Activated naive CD8-positive, alpha-beta T cell (primary cell): ENCODE data around the gene SCAI.
"Not testable (repeated sequence)": the region's sequence is repeated elsewhere in the genome, so short reads cannot be mapped to it uniquely, and the experiment has no call there.

Experiments
- H3K27ac Mint-ChIP-seq: one replicate; pipeline ENCODE4 v1.8.0; 2021; ENCODE audit warnings: mixed read lengths
- H3K27me3 Mint-ChIP-seq: one replicate; pipeline ENCODE4 v1.8.0; 2021; ENCODE audit warnings: mixed read lengths
- H3K36me3 Mint-ChIP-seq: one replicate; pipeline ENCODE4 v1.8.0; 2021; ENCODE audit warnings: mixed read lengths
- H3K4me1 Mint-ChIP-seq: one replicate; pipeline ENCODE4 v1.8.0; 2021; ENCODE audit warnings: low read depth, mixed read lengths
- H3K4me3 Mint-ChIP-seq: one replicate; pipeline ENCODE4 v1.8.0; 2021; ENCODE audit warnings: mild to moderate bottlenecking, mixed read lengths
- H3K9me3 Mint-ChIP-seq: one replicate; pipeline ENCODE4 v1.8.0; 2021; ENCODE audit warnings: low read depth, mixed read lengths

The SCAI gene

DNA sequence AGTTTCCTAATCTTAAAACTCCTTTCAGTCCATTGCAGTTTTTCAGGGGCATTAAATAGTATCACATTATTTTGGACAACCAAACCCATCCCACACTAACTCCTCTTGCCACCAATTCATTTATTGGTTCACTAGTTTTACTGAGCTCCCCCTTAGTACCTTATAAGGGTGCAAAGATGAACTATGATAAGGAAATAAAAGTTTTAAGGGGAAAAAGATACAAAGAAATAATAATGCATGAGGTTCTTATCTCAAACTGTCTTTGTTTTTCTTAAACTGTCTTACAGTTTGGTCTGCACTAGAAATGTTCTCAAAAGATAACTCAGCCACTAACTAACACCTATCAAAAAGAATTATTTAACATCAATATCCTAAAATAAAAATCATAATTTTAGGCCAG, 8.4 kb downstream of the SCAI start:
- Mint-ChIP-seq H3K4me1 (peaks cover 26% of the 10 kb centered on the region), H3K4me3 (no peak overlapping the region), H3K9me3 (peaks cover 8% of the 10 kb centered on the region), H3K36me3 (peaks cover 7% of the 10 kb centered on the region), H3K27ac (no peak overlapping the region), H3K27me3 (no peaks in the 10 kb centered on the region)

DNA sequence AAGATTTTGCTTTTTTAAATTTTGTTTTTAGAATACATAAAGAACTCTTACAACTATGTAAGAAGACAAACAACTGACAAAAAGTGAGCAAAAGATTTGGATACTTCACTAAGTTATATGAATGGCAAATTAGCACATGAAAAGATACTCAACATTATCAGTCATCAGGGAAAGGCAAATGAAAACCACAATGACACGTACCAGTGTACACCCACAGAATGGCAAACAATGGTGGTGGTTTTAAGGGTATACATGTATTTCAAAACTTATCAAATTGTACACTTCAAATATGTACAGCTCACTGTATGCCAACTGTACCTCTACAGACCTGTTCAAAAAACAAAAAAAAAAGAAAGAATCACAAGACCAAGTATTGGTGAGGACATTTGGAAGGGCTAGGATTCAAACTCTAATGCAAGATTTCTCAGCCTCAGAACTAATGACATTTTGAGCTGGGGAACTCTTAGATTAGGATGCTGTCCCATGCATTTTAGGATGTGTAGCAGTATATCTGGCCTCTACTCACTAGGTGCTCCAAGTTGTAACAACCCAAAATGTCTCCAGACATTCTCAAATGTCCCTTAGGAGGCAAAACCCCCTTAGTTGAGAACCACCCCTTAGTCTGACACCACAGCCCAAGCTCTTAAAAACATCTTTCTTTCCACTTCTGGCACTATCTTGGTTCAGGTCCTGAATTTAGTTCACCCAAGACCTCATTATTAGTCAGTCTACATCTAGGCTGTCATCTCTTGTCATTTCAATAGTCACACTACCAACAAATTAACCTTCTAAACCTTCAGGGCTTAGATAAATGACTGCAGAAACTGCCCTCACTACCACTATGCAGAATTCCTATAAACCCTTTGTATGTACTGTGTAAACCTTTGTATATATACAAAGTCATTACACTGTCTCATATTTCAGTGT, 9.7 kb downstream of the SCAI start:
- H3K9me3 Mint-ChIP-seq = peaks cover 8% of the 10 kb centered on the region
- peak overlapping the region; percentile 67 for H3K27ac Mint-ChIP-seq
- no peak overlapping the region for H3K4me3 Mint-ChIP-seq
- peaks cover 20% of the 10 kb centered on the region for H3K4me1 Mint-ChIP-seq
- H3K36me3 Mint-ChIP-seq = peaks cover 7% of the 10 kb centered on the region
- H3K27me3 Mint-ChIP-seq = no peaks in the 10 kb centered on the region

DNA sequence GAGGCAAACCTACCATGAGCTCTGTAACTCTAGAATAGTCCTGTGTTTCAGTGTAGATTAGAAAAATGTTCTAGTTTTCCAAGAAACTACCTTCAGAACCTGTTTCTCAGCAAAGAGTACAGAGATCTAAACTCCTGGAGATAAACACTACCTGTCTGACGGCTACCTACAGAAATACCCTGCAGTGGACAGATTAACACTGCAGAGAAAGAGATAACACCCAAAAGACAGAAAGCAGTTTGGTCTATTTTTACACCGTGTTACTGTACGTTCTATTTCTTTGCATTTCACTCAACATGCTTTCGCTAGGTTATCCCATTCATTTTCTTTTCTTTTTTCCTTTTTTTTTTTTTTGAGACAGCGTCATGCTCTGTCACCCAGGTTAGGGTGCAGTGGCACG, 11.6 kb downstream of the SCAI start:
- Mint-ChIP-seq H3K9me3 (peaks cover 8% of the 10 kb centered on the region), H3K4me3 (no peak overlapping the region), H3K27ac (no peak overlapping the region), H3K4me1 (peaks cover 25% of the 10 kb centered on the region), H3K36me3 (peaks cover 7% of the 10 kb centered on the region), H3K27me3 (no peaks in the 10 kb centered on the region)

DNA sequence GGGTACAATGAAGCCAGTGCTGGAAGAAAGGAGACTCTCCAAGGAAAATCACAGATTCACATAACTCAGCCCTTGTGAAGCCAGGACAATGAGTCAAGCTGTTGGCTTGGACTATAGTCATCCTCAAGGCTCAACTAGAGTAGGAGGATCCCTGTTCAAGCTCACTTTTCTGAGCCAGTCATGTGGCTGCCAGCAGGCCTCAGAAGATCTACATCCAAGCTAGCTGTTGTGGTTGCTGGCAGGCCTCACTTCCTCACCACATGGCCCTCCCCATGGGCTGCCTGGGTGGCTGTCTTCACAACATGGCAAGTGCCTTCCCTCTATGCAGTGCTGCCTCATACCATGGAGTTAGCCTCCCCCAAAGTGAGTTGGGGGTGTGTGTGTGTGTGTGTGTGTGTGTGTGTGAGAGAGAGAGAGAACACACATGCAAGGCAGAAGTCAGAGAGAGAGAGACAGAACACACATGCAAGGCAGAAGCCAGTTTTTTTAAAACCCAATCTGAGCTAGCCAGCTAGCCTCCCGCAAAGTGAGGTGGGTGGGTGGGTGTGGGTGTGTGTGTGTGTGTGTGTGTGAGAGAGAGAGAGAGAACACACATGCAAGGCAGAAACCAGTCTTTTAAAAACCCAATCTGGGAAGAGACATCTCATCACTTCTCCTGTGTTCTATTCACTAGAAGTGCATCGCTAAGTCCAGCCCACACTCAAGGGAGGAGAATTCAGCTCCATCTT, 17.1 kb downstream of the SCAI start:
- Mint-ChIP-seq H3K4me1 (peaks cover 38% of the 10 kb centered on the region), H3K36me3 (peaks cover 2% of the 10 kb centered on the region), H3K4me3 (peak overlapping the region; percentile 77), H3K9me3 (no peaks in the 10 kb centered on the region), H3K27me3 (no peaks in the 10 kb centered on the region), H3K27ac (peak overlapping the region; percentile 97)

DNA sequence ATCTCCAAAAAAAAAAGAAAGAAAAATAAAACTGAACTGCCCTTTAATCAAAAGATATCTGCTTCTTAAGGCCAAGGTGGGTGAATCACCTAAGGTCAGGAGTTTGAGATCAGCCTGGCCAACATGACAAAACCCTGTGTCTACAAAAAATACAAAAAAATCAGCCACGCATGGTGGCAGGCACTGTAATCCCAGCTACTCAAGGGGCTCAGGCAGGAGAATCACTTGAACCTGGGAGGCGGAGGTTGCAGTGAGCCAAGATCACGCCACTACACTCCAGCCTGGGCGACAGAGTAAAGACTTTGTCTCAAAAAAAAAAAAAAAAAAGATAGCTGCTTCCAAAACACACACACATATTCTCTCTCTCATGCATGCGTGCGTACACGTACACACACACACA, 17.8 kb downstream of the SCAI start:
- Mint-ChIP-seq H3K4me3 (peak overlapping the region; percentile 77), H3K27me3 (no peaks in the 10 kb centered on the region), H3K27ac (peak overlapping the region; percentile 97), H3K9me3 (no peaks in the 10 kb centered on the region), H3K36me3 (peaks cover 2% of the 10 kb centered on the region), H3K4me1 (peaks cover 44% of the 10 kb centered on the region)

DNA sequence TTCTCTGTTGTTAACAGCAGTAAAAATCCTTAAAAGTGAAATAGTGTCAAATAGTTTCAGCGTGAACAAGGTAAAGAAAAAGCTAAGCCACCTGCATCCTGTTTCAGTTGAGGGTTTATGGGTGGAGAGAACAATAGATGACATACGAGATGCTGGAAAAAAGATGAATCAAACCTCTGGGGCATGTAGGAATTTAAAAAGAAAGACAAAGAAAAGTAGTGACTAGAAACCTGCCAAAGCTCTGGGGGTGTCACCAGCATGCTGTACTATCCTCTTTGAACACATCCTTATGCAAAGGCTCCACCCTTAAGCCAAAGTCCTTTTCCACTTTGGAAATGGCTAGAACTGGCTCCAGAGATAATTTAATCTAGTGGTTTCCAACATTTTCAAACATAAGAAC, 22.2 kb downstream of the SCAI start:
- H3K9me3 Mint-ChIP-seq = no peaks in the 10 kb centered on the region
- H3K4me1 Mint-ChIP-seq = peaks cover 47% of the 10 kb centered on the region
- no peak overlapping the region for H3K4me3 Mint-ChIP-seq
- no peak overlapping the region for H3K27ac Mint-ChIP-seq
- no peaks in the 10 kb centered on the region for H3K27me3 Mint-ChIP-seq
- H3K36me3 Mint-ChIP-seq = peaks cover 2% of the 10 kb centered on the region

DNA sequence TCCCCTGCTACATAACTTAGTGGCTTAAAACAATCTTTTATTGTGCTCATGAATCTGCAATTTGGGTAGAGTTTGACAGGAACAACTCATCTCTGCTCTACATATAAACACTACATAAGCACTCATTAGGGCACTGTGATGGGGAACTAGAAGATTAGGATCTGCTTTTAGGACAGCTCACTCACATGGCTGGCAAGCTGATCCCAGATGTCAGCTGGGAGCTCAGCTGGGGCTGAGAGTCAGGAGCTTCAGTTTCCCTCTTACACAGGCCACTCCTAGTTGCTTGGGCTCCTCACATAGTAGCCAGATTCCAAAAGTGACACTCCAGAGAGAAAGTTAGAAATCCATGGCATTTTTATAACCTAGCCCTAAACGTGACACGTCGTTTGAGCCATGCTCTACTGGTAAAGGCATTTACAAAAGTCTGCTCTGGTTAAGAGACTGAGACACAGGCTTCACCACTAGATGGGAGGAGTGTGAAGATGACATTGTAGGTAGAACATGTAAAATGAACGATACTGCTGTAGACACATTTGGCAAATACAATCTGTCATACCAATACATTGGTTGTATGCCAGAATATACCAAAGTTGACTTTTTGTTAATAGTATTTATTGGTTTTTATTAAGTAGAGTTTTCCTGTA, 23.6 kb downstream of the SCAI start:
- H3K36me3 Mint-ChIP-seq = peaks cover 2% of the 10 kb centered on the region
- H3K27me3 Mint-ChIP-seq = no peaks in the 10 kb centered on the region
- H3K9me3 Mint-ChIP-seq = no peaks in the 10 kb centered on the region
- peak overlapping the region; percentile 31 for H3K27ac Mint-ChIP-seq
- H3K4me3 Mint-ChIP-seq = no peak overlapping the region
- H3K4me1 Mint-ChIP-seq = peaks cover 35% of the 10 kb centered on the region

DNA sequence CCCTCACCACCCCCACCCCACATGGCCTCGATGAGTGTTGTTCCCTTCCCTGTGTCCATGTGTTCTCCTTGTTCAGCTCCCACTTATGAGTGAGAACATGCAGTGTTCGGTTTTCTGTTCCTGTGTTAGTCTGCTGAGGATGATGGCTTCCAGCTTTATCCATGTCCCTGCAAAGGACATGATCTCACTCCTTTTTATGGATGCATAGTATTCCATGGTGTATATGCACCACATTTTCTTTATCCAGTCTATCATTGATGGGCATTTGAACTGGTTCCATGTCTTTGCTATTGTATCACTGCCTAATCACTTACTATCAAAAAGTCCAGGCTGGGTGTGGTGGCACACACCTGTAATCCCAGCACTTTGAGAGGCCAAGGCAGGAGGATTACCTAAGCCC, 24.6 kb downstream of the SCAI start:
- not testable (repeated sequence) for H3K36me3 Mint-ChIP-seq, H3K9me3 Mint-ChIP-seq, H3K27me3 Mint-ChIP-seq, H3K4me3 Mint-ChIP-seq
- peak overlapping the region; percentile 0 for H3K27ac Mint-ChIP-seq
- H3K4me1 Mint-ChIP-seq = peaks cover 26% of the 10 kb centered on the region

DNA sequence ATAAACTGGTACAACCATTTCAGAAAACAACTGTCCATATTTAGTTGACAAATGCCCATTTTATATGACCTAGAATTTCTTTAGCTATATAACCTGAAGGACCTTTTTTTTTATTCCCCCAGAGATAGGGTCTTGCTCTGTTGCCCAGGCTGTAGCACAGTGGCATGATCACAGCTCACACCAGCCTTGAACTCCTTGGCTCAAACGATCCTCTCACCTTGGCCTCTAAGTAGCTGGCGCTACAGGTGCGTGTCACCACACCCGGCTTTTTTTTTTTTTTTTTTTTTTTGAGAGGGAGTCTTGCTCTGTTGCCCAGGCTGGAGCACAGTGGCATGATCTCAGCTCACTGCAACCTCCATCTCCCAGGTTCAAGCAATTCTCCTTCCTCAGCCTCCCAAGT, 28.8 kb downstream of the SCAI start:
- not testable (repeated sequence) for H3K9me3 Mint-ChIP-seq, H3K27ac Mint-ChIP-seq, H3K27me3 Mint-ChIP-seq, H3K4me1 Mint-ChIP-seq, H3K4me3 Mint-ChIP-seq
- H3K36me3 Mint-ChIP-seq = peaks cover 17% of the 10 kb centered on the region

DNA sequence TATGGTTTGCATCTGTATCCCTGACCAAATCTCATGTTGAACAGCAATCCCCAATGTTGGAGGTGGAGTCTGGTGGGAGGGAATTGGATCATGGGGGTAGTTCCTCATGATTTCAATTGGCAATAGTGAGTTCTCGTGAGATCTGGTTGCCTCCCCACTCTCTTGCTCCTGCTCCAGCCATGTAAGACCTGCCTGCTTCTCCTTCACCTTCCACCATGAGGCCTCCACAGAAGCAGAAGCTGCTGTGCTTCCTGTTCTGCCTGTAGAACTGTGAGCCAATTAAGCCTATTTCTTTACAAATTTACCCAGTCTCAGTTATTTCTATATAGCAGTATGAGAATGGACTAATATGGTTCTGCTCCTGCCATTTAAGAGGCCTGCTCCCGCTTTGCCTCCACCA, 32.9 kb downstream of the SCAI start:
- no peaks in the 10 kb centered on the region for H3K9me3 Mint-ChIP-seq
- no peaks in the 10 kb centered on the region for H3K27me3 Mint-ChIP-seq
- H3K27ac Mint-ChIP-seq = no peak overlapping the region
- H3K4me1 Mint-ChIP-seq = peaks cover 2% of the 10 kb centered on the region
- H3K4me3 Mint-ChIP-seq = no peak overlapping the region
- H3K36me3 Mint-ChIP-seq = peaks cover 17% of the 10 kb centered on the region

DNA sequence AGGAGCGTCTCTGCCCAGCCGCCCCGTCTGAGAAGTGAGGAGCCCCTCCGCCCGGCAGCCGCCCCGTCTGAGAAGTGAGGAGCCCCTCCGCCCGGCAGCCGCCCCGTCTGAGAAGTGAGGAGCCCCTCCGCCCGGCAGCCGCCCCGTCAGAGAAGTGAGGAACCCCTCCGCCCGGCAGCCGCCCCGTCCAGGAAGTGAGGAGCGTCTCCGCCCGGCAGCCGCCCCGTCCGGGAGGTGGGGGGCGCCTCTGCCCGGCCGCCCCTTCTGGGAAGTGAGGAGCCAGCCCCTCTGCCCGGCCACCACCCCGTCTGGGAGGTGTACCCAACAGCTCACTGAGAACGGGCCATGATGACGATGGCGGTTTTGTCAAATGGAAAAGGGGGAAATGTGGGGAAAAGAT, 34.8 kb downstream of the SCAI start:
- H3K9me3 Mint-ChIP-seq, H3K27me3 Mint-ChIP-seq, H3K27ac Mint-ChIP-seq, H3K4me1 Mint-ChIP-seq, H3K4me3 Mint-ChIP-seq: not testable (repeated sequence)
- H3K36me3 Mint-ChIP-seq = peaks cover 14% of the 10 kb centered on the region

DNA sequence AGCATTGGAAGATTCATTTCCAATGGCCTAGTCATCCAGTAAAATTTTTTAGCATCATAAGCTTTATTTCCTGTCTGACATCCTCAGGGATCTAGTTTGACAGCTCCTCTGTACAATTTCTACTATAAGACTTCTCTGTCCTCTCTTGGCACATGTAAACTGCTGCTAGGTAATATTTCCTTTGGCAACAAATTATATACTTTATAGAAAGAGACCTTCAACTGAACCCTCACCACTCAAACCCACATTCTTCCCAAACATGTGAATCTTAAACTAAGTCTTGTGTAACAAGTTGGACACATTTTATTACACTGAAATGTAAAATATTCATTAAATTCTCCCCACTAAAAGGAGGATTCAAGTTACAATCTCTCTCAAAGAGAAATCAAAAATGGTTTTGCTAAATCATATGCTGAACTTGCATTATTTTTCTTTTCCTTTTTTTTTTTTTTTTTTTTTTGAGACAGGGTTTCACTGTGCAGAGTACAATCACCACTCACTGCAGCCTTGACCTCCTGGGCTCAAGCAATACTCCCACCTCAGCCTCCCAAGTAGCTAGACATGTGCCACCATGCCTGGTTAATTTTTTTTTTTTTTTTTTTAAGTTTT, 36.9 kb downstream of the SCAI start:
- H3K4me1 Mint-ChIP-seq = peaks cover 8% of the 10 kb centered on the region
- H3K36me3 Mint-ChIP-seq = peaks cover 2% of the 10 kb centered on the region
- no peaks in the 10 kb centered on the region for H3K27me3 Mint-ChIP-seq
- H3K9me3 Mint-ChIP-seq = no peaks in the 10 kb centered on the region
- H3K27ac Mint-ChIP-seq = no peak overlapping the region
- no peak overlapping the region for H3K4me3 Mint-ChIP-seq

DNA sequence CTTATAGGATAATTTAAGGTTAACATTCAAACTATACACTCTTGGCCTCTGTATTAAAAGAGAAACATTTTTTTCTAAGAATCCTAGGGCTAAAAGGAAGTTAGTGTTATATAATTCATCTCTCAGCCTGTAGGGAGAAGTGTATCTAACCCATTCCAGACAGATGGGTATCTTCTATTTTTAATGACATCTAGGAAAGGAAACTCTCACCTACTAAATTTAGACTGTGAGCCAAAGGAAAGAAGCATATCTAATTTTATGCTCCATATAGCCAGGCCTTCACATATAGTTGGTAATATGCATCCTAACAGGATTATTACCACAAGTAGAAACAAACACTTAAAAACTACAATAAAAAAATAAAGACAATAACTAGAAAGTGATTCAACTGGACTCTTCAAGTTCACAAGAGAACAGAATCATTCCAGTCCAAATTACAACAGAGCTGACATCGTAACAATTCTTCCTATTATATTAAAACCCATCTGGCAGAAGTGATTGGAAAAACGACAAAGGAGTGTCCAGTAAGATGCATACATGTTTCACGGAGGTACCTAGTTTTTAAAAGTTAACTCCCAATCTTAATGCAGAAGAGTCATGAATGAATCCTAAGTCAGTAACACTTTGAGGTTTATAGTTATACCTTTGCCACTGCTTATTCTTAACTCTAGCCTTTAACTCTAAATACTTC, 39.4 kb downstream of the SCAI start:
- no peaks in the 10 kb centered on the region for H3K9me3 Mint-ChIP-seq
- no peak overlapping the region for H3K27ac Mint-ChIP-seq
- H3K4me3 Mint-ChIP-seq = no peak overlapping the region
- H3K4me1 Mint-ChIP-seq = peaks cover 8% of the 10 kb centered on the region
- no peaks in the 10 kb centered on the region for H3K36me3 Mint-ChIP-seq
- no peaks in the 10 kb centered on the region for H3K27me3 Mint-ChIP-seq

DNA sequence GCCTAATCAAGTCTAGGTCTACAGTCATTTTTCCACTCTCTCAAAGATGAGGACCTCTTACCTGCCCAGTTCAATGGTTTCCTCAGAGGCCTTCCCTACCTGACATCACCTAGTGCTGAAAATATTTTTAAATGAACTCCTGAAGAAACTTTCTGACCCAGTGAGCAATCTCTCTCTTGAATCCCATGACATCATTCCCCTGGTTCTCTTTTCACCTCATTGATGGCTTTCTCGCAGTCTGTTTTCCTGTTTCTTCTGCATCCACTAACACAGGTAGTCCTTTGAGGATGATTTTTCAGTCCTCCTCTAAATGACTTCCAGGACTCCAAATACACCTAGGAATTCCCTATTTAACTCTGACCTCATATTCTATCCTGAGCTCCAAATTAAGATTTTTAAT, 40.3 kb downstream of the SCAI start:
- Mint-ChIP-seq H3K27me3 (no peaks in the 10 kb centered on the region), H3K9me3 (no peaks in the 10 kb centered on the region), H3K4me1 (peaks cover 8% of the 10 kb centered on the region), H3K27ac (no peak overlapping the region), H3K4me3 (no peak overlapping the region), H3K36me3 (no peaks in the 10 kb centered on the region)
